ENCODE measurements around the gene DEPDC1B. TPM values are rescaled to one million over a fixed set of nuclear protein-coding genes. Genes with fewer than 3 reads are reported as not detected.

DEPDC1B gene
- total and polyA plus RNA-seq, 4 donors, result 0.17 to 26.3 (median 0.52) TPM

DNA sequence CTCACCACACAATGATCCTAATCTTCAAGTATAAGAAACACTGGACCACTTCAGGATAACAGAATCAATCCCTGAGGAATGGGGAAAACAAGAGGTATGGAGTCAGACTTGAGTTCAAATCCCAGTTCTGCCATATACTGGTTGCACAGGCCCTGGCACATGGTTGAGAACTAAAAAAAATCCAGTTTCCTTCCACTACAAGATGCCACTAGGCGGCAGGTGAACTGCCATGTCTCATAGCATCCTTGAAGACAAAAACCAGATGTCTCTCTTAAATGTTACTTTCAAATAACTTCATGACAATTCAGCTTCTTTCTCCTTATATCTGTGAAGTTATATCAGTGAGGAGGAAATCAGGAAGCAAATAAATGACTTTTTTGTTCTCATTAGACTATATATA, 11.0 kb downstream of the DEPDC1B start:
- Histone ChIP-seq H3K4me3 (ENCODE audit: low read depth in 1 of 3, low read length in 3 of 3) (no peak overlapping the region), H3K27me3 (ENCODE audit: control insufficient read depth in 4 of 4, insufficient read depth in 4 of 4, low read length in 3 of 4) (no peaks in the 10 kb centered on the region), H3K9ac (ENCODE audit: low read depth in 1 of 2, low read length in 2 of 2) (no peak overlapping the region), H3K4me1 (ENCODE audit: control insufficient read depth in 4 of 4, insufficient read depth in 4 of 4, low read length in 3 of 4) (no peaks in the 10 kb centered on the region), H3K27ac (ENCODE audit: low read depth in 1 of 2, low read length in 2 of 2) (no peak overlapping the region), H3K9me3 (ENCODE audit: control insufficient read depth in 4 of 4, low read length in 3 of 4) (no peaks in the 10 kb centered on the region), H3K36me3 (ENCODE audit: control insufficient read depth in 4 of 4, insufficient read depth in 3 of 4, low read depth in 1 of 4, low read length in 3 of 4) (no peaks in the 10 kb centered on the region)
- DNase-seq (ENCODE audit: low spot score), result no peak
- 97% methylated on average over 1 of the region's 1 CpG for WGBS
- TF ChIP-seq RXRA (IDR thresholded peaks at IDR 0.05) (no peak), SP1 (IDR thresholded peaks at IDR 0.05) (no peak), EGR1 (IDR thresholded peaks at IDR 0.05; ENCODE audit: low read depth in 2 of 2) (no peak)
- TF ChIP-seq, protein P1, sequence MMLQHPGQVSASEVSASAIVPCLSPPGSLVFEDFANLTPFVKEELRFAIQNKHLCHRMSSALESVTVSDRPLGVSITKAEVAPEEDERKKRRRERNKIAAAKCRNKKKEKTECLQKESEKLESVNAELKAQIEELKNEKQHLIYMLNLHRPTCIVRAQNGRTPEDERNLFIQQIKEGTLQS (IDR thresholded peaks at IDR 0.05), result no peak

DNA sequence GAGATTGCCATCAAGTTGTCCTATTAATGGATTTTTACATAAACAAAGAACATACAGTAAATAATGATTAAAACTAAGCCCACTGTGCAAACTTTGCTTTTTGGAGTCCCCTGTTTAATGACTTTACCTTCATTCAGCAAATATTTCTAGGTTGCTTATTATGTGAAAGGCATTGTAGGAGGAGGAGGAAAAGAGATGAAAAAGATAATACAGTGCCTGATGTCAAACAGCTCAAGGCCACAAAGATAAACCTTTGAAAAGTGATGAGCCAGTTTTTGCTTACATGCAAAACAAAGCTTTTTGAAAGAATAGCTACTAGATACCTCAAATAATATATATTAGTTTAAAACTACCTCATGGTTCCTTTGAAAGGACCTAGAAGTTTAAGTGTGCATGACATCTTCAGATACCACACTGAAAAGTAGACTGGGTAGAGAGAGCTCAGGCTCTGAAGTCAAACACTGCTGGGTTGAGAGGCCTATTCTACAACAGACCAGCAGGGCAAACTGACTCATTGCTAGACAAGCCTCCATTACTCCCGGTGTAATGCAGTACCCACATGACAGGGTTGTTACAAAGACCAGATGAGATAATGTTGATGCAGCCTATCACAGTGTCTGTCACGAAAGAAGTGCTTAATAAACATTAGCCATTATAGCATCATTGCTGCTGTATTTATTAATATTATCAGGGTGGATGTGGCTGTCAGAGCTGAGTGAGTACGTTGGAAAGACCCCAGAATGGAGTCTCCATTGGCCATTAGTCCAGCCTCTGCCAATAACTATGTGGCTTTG, 11.8 kb downstream of the DEPDC1B start:
- Histone ChIP-seq H3K4me1 (ENCODE audit: control insufficient read depth in 4 of 4, insufficient read depth in 4 of 4, low read length in 3 of 4) (no peaks in the 10 kb centered on the region), H3K4me3 (ENCODE audit: low read depth in 1 of 3, low read length in 3 of 3) (no peak overlapping the region), H3K36me3 (ENCODE audit: control insufficient read depth in 4 of 4, insufficient read depth in 3 of 4, low read depth in 1 of 4, low read length in 3 of 4) (no peaks in the 10 kb centered on the region), H3K9me3 (ENCODE audit: control insufficient read depth in 4 of 4, low read length in 3 of 4) (no peaks in the 10 kb centered on the region), H3K9ac (ENCODE audit: low read depth in 1 of 2, low read length in 2 of 2) (no peak overlapping the region), H3K27ac (ENCODE audit: low read depth in 1 of 2, low read length in 2 of 2) (no peak overlapping the region), H3K27me3 (ENCODE audit: control insufficient read depth in 4 of 4, insufficient read depth in 4 of 4, low read length in 3 of 4) (no peaks in the 10 kb centered on the region)
- DNase-seq (ENCODE audit: low spot score), result no peak
- WGBS, result 79% methylated on average over 3 of the region's 3 CpGs
- TF ChIP-seq, protein P2, sequence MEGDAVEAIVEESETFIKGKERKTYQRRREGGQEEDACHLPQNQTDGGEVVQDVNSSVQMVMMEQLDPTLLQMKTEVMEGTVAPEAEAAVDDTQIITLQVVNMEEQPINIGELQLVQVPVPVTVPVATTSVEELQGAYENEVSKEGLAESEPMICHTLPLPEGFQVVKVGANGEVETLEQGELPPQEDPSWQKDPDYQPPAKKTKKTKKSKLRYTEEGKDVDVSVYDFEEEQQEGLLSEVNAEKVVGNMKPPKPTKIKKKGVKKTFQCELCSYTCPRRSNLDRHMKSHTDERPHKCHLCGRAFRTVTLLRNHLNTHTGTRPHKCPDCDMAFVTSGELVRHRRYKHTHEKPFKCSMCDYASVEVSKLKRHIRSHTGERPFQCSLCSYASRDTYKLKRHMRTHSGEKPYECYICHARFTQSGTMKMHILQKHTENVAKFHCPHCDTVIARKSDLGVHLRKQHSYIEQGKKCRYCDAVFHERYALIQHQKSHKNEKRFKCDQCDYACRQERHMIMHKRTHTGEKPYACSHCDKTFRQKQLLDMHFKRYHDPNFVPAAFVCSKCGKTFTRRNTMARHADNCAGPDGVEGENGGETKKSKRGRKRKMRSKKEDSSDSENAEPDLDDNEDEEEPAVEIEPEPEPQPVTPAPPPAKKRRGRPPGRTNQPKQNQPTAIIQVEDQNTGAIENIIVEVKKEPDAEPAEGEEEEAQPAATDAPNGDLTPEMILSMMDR (IDR thresholded peaks at IDR 0.05; ENCODE audit: low read depth, low read length, missing input control), result peak; percentile 3
- no peak for TF ChIP-seq TAF1 (conservative IDR thresholded peaks at IDR 0.05)

DNA sequence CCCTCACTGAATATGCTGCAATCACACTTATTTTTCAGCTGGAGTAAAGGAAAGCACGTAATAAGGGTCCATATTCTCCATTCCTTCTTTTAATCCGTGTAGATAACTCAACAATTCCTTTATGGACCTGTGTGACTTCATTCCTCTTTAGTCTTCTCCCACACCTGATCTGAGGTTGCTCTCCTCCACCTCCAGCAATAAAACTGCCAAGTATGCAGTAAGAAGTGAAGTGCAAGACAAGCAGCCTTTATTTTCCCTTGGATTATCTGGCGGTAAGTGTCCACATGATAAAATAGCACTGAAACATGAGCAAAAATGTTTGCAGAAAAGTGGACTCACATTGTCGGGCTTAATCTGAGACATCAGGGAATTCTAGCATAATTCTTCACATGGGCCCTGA, 13.8 kb downstream of the DEPDC1B start:
- Histone ChIP-seq H3K9ac (ENCODE audit: low read depth in 1 of 2, low read length in 2 of 2) (no peak overlapping the region), H3K27me3 (ENCODE audit: control insufficient read depth in 4 of 4, insufficient read depth in 4 of 4, low read length in 3 of 4) (no peaks in the 10 kb centered on the region), H3K36me3 (ENCODE audit: control insufficient read depth in 4 of 4, insufficient read depth in 3 of 4, low read depth in 1 of 4, low read length in 3 of 4) (no peaks in the 10 kb centered on the region), H3K4me1 (ENCODE audit: control insufficient read depth in 4 of 4, insufficient read depth in 4 of 4, low read length in 3 of 4) (no peaks in the 10 kb centered on the region), H3K9me3 (ENCODE audit: control insufficient read depth in 4 of 4, low read length in 3 of 4) (no peaks in the 10 kb centered on the region), H3K27ac (ENCODE audit: low read depth in 1 of 2, low read length in 2 of 2) (no peak overlapping the region), H3K4me3 (ENCODE audit: low read depth in 1 of 3, low read length in 3 of 3) (no peak overlapping the region)
- WGBS, result 98% methylated on average over 4 of the region's 4 CpGs
- DNase-seq (ENCODE audit: low spot score), result no peak
- TF ChIP-seq FOXA1 (IDR thresholded peaks at IDR 0.05), result no peak
- no peak for TF ChIP-seq HNF4G (IDR thresholded peaks at IDR 0.05)

DNA sequence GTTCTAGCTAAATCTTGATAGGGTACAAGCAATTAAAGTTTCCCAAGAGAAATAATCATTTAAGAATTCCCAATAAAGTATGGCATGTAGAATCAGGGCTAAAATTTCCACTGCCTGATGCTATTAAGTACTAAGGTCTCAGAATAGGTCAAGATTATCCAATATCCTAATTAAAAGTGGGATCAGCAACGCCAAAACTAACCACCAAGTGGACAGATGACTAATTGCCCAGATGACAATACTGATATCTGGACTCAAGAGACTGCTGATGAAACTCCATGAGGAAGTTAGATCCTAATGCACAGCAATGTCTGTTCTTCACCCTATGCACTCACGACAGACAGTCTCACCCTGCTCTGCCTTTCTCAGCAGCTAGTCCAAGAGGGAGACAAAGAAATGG, 14.3 kb downstream of the DEPDC1B start:
- 80% methylated on average over 2 of the region's 2 CpGs for WGBS
- no peak for DNase-seq (ENCODE audit: low spot score)
- H3K27me3 ChIP-seq (ENCODE audit: control insufficient read depth in 4 of 4, insufficient read depth in 4 of 4, low read length in 3 of 4), result no peaks in the 10 kb centered on the region
- no peak overlapping the region for H3K4me3 ChIP-seq (ENCODE audit: low read depth in 1 of 3, low read length in 3 of 3)
- TF ChIP-seq, protein P3, sequence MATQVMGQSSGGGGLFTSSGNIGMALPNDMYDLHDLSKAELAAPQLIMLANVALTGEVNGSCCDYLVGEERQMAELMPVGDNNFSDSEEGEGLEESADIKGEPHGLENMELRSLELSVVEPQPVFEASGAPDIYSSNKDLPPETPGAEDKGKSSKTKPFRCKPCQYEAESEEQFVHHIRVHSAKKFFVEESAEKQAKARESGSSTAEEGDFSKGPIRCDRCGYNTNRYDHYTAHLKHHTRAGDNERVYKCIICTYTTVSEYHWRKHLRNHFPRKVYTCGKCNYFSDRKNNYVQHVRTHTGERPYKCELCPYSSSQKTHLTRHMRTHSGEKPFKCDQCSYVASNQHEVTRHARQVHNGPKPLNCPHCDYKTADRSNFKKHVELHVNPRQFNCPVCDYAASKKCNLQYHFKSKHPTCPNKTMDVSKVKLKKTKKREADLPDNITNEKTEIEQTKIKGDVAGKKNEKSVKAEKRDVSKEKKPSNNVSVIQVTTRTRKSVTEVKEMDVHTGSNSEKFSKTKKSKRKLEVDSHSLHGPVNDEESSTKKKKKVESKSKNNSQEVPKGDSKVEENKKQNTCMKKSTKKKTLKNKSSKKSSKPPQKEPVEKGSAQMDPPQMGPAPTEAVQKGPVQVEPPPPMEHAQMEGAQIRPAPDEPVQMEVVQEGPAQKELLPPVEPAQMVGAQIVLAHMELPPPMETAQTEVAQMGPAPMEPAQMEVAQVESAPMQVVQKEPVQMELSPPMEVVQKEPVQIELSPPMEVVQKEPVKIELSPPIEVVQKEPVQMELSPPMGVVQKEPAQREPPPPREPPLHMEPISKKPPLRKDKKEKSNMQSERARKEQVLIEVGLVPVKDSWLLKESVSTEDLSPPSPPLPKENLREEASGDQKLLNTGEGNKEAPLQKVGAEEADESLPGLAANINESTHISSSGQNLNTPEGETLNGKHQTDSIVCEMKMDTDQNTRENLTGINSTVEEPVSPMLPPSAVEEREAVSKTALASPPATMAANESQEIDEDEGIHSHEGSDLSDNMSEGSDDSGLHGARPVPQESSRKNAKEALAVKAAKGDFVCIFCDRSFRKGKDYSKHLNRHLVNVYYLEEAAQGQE (IDR thresholded peaks at IDR 0.05), result no peak
- TF ChIP-seq GABPA (IDR thresholded peaks at IDR 0.05 in 1 of 2, conservative IDR thresholded peaks at IDR 0.05 in 1 of 2), result no peak
- no peak overlapping the region for H3K27ac ChIP-seq (ENCODE audit: low read depth in 1 of 2, low read length in 2 of 2)
- no peaks in the 10 kb centered on the region for H3K36me3 ChIP-seq (ENCODE audit: control insufficient read depth in 4 of 4, insufficient read depth in 3 of 4, low read depth in 1 of 4, low read length in 3 of 4)
- no peak overlapping the region for H3K9ac ChIP-seq (ENCODE audit: low read depth in 1 of 2, low read length in 2 of 2)
- H3K4me1 ChIP-seq (ENCODE audit: control insufficient read depth in 4 of 4, insufficient read depth in 4 of 4, low read length in 3 of 4), result no peaks in the 10 kb centered on the region
- H3K9me3 ChIP-seq (ENCODE audit: control insufficient read depth in 4 of 4, low read length in 3 of 4), result no peaks in the 10 kb centered on the region
